DMS153 treated with DMSO at 0.1 percent for 48 hours (cell line): ENCODE results near the gene MDM4.
"Not testable (repeated sequence)": the region's sequence is repeated elsewhere in the genome, so short reads cannot be mapped to it uniquely, and the experiment has no call there.

Experiments
- DNase-seq: peaks from one replicate; lab custom pipeline; 2025; ENCODE audit not compliant: unreplicated experiment; lab: John Stamatoyannopoulos, UW

MDM4 gene

GRCh38 chr1:204513117-204513716 lies 3.0 kb upstream of the MDM4 start:
- DNase-seq: no peak

DNA sequence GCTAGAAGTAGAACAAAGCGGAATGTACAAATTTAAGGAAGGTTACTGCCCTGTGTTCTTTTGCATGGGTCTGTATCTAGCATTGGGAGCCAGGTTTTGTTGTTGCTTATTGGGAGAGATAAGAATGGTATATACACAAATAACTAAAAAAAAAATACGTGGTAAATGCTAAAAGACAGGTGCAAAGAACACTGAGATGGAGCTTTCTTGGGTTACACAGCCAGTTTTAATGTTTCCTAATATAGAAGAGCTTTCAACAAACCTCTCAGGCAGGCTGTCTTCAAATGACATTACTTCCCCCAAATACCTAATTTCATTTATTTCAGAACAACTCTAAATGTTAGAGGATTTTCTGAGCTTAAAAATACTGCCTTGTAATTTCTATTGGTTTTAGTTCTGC lies 1.4 kb upstream of the MDM4 start:
- no peak for DNase-seq

DNA sequence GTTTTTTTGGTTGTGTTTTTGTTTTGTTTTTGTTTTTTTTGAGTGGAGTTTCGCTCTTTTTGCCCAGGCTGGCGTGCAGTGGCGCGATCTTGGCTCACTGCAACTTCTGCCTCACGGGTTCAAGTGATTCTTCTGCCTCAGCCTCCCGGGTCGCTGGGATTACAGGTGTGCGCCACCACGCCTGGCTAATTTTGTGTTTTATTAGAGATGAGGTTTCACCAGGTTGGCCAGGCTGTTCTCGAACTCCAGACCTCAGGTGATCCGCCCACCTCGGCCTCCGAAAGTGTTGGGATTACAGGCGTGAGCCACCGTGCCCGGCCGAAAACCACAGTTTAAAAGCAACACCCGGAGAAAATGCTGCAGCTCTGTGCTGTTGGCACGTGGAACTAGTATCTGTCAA lies 1.2 kb downstream of the MDM4 start:
- not testable (repeated sequence) for DNase-seq

- DNase-seq: peak; percentile 14
Measured at GRCh38 chr1:204520834-204521709, 4.9 kb downstream of the MDM4 start.

DNA sequence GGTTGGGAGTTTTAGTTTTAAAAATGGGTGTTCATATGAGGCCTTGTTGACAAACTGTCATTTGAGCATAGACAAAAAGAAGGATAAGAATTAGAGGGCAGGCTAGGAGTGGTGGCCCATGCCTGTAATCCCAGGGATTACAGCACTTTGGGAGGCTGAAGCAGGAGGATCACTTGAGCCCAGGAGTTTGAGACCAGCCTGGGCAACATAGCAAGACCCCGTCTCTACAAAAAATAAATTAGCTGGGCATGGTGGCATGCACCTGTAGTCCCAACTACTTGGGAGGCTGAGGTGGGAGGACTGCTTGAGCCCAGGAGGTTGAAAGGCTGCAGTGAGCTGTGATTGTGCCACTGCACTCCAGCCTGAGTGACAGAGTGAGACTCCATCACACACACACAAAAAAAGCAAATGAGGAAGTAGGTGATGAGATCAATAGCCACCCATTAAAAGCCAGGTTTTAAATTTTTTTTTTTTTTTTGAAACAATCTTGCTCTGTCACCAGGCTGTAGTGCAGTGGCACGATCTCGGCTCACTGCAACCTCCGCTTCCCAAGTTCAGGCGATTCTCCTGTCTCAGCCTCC lies 5.8 kb downstream of the MDM4 start:
- DNase-seq: not testable (repeated sequence)

GRCh38 chr1:204523605-204524215 lies 7.5 kb downstream of the MDM4 start:
- DNase-seq: no peak

GRCh38 chr1:204524986-204525385 lies 8.8 kb downstream of the MDM4 start:
- DNase-seq: no peak

DNA sequence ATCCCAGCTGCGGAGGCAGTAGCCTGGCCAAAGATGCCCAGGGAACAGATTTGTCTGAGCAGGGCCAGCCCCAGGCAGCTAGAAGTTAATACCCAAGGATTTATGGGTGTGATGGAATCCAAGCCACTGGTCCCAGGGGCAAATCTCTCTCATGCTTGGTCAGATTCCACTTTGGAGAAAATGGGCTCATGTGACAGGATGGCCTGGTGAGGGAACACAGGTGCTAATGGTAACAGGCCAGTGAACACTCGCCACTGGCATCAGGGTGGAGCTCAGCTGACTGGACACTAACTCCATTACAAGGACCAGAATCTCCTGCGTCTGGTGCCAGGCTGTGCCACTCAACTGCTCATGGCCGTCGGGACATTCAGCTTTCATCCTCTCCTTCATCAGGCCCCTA lies 12.0 kb downstream of the MDM4 start:
- DNase-seq: no peak

DNA sequence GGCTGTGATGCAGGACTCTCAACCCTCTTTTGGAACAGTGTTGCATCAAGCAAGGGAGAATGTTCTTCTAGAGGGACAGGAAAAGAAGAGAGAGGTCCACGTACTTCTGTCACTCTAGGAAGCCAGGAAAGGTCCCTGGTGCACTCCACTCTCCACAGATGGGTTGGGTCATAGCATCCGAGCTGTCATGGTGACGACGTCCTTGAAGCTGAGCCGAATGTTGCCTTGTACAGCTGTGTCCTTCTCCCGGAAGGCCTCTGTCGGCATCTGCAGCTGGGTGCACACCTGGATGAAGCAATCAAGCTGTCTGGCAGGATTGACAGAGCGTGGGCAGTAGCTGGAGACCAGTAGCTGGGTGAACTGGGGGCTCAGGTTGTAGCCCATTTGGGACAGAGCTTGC lies 12.5 kb downstream of the MDM4 start:
- DNase-seq: no peak

GRCh38 chr1:204529371-204529895 lies 13.2 kb downstream of the MDM4 start:
- no peak for DNase-seq

- DNase-seq: no peak
Measured at GRCh38 chr1:204530932-204531331, 14.7 kb downstream of the MDM4 start.

DNA sequence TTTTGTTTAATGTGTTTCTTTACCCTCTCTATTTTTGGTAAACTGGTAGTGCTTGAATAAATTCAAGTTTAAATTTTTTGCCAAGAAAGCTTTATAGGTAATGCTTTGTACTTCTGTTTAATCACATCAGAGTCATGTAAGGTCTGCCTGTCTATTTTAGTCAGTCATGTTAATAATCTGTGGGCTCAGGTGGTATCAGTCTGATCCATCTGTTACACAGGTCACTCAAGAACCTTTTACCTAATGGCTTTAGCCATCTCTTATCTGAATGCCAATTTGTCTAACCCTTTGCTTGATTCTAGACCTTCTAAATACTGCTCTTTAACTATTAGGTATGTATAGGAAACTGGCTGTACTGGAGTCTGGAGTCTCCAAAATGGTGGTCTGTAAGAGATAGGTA lies 16.6 kb downstream of the MDM4 start:
- DNase-seq: no peak

DNA sequence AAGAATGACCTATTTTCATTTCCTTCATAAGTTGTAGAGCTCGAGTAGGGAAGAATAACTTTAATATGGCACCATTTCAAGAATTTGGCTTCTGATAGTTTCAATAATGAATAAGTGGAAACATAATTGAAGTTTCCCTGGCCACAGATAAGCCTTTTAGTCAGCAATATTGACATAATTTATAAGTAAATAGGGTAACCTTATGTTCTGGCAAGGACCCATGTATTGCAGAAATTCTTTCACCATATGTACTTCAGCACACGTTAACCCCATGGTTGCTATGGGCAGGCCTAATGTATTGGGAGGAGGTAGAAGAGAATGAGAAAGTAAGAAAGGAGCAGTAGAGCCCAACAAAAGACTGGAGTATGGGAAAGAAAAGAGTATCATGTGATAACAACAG lies 25.4 kb downstream of the MDM4 start:
- no peak for DNase-seq

- no peak for DNase-seq
Measured at GRCh38 chr1:204544321-204544720, 28.1 kb downstream of the MDM4 start.

- DNase-seq: no peak
Measured at GRCh38 chr1:204545202-204545601, 29.0 kb downstream of the MDM4 start.

GRCh38 chr1:204545881-204546280 lies 29.7 kb downstream of the MDM4 start:
- no peak for DNase-seq

DNA sequence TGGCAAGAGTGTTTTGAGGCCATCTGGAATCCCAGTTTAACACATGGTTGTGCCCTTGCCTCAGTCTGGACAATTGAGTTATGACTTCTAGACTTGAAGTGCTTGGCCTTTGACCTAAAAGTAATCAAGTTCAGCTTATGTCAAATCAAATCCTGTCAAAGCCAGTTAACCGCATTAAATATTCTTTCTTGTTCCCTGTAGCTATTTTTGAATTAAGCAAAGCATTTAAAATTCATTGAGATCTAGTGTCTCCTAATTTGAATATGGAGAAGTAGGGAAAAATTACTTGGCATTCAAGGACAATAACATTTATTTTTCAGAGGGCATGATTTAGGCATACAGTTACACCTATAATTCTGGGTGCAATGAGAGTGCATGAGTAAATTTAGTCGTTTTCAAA lies 32.1 kb downstream of the MDM4 start:
- no peak for DNase-seq

DNA sequence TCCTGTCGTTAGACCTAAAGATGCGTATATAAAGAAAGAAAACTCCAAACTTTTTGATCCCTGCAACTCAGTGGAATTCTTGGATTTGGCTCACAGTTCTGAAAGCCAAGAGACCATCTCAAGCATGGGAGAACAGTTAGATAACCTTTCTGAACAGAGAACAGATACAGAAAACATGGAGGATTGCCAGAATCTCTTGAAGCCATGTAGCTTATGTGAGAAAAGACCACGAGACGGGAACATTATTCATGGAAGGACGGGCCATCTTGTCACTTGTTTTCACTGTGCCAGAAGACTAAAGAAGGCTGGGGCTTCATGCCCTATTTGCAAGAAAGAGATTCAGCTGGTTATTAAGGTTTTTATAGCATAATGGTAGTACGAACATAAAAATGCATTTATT lies 33.1 kb downstream of the MDM4 start:
- no peak for DNase-seq

- DNase-seq: no peak
Measured at GRCh38 chr1:204550926-204551325, 34.7 kb downstream of the MDM4 start.

GRCh38 chr1:204556458-204557052 lies 40.3 kb downstream of the MDM4 start:
- DNase-seq: no peak

DNA sequence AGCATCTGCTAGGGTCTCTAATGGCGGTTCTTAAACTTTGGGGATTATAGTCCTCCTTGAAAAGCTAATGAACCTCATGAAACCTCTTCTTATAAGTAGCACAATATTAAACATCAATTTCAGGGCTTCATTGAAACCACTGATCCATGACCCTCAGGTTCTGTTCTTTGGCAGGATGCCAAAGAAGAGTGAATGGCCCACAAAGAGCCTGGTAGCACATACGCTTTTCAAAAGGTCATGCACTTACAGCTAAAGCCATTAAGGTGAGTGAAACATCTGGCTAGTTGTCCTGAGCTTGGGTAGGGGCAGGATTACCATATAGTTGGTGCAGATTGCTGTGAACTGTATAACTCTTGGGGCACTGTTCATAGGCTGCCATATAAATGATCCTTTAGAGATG lies 42.3 kb downstream of the MDM4 start:
- peak; percentile 57 for DNase-seq
